T-helper 2 cell treated with Interferon-gamma antibody and Interleukin-4, amounts not matched to agents 100 ng/mL and 5 ng/mL, for 36 hours (primary cell): ENCODE data around the gene KDM8. TPM values are rescaled to one million over a fixed set of nuclear protein-coding genes. Genes with fewer than 3 reads are reported as not detected.

ENCODE experiments used
- intact Hi-C: fragments of 100-400 bp; cut with micrococcal nuclease; formaldehyde crosslinking; loops from one replicate; pipeline ENCODE4 v1.15.1; 2023
- total RNA-seq: library from RNA; stranded (reverse); gene quantifications from 2 replicates; pipeline ENCODE4 v1.2.3, GENCODE V29; 2022

KDM8 gene
- total RNA-seq, 1 donor from 2014 or later, result 14.2 TPM

DNA sequence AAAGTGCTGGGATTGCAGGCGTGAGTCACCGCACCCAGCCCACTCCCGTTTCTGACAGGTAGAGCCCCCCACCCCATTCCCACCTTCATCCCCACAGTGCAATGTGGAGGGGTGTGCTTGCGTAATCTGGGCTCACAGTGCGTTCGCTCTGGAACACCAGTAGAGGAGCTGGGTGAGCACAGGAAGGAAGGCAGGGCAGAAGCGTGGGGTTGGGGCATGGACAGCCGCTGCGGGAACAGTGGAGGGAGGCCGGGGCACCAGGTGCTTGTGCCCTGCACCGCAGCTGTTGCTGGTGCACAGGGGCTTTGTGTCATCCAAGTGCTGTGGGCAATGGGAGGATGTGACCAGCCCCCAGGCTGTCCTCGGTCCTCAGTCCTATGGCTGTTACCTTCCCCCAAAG lies 24.7 kb downstream of the KDM8 start:
- intact Hi-C loops, result no loop called here

GRCh38 chr16:27228621-27229501 lies 25.5 kb downstream of the KDM8 start:
- intact Hi-C loops, result no loop called here

DNA sequence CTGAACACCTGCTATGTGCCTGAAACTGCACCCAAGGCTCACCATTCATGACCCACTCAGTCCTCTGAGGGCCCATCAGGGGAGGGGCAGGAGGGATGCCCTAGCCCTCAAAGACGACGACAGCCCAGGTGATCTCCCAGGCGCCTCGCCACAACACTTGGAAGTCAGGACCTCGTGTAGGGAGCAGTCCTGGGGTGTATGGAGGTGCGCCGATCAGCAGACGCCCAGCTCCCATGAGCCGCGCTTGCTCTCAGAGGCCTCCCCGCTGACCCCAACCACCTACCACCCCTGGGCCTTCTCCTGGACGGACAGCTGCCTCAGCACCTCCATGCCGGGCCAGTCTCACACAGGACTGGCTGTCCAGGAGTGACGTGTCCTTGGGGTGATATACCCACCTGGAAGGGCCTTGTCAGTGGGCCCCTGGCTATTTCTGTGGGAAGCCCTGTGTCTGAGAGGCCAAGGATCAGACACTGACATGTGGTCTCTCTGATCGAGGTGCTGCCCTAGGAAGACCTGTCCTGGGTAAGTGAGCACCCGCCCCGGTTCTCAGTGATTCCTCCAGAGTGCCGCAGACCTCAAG lies 26.7 kb downstream of the KDM8 start:
- intact Hi-C loops, result loop anchor here (1.0 kb wide), 2 partner anchors 27 to 51 kb away; partner anchors contain the start of gene KDM8

- intact Hi-C loops, result loop anchor here (1.0 kb wide), 2 partner anchors 27 to 51 kb away; partner anchors contain the start of gene KDM8
Observed at GRCh38 chr16:27230562-27231001, 27.3 kb downstream of the KDM8 start.

DNA sequence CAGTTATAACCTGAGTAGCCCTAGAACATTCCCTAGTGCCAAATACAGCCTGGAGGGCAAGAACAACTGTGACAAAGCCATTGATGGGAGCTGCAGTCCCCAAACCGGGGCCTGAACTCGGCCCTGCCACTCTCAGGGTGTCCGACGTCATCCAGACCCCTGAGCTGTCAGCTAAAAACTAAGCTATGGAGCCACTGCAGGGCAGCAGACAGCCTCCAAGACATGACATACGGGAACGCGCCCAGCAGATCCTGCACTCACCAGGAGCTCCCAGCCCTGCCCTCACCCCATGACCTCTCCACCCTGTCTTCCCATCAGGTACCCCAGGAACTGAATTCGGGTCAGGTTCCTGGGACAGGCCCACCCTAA lies 28.4 kb downstream of the KDM8 start:
- intact Hi-C loops, result no loop called here

GRCh38 chr16:27232061-27232900 lies 29.0 kb downstream of the KDM8 start:
- intact Hi-C loops, result no loop called here

DNA sequence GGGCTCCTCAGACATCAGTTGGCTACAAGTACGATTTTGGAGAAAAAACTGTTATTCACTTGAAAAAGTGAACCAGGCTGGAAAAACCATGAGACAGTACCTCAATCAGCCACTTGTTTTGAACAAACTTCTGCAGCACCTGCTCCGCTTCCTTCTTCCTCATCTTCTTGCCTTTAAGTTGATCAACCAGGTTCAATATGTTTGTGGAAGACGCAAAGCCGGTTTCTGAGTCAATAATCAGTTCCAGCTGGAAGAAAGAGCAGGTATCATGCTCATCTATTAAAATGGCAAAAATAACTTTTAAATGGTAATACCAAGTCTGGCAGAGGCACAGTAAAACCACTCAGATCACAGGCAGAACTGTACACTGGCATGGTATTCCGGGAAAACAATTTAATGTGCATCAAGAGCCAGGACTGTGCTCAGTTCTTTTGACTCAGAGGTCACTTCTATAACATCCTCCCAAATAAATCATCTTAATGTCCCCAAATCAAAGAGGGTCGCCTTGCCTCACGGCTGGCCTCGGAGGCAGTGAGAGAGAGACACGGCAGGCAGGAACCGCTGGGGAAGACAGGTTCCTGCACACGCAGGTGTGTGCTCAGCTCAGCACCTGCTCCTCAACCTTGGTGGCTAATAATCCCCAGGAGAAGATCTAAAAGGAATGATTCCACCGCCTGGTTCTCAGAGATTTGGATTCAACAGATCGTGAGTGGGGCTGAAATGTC lies 29.7 kb downstream of the KDM8 start:
- intact Hi-C loops, result no loop called here

GRCh38 chr16:27233731-27234130 lies 30.4 kb downstream of the KDM8 start:
- intact Hi-C loops, result loop anchor here (2.0 kb wide), 4 partner anchors 19 to 223 kb away; partner anchors contain the start of gene KDM8

- intact Hi-C loops, result loop anchor here (2.0 kb wide), 4 partner anchors 19 to 223 kb away; partner anchors contain the start of gene KDM8
Observed at GRCh38 chr16:27234171-27234570, 30.8 kb downstream of the KDM8 start.

DNA sequence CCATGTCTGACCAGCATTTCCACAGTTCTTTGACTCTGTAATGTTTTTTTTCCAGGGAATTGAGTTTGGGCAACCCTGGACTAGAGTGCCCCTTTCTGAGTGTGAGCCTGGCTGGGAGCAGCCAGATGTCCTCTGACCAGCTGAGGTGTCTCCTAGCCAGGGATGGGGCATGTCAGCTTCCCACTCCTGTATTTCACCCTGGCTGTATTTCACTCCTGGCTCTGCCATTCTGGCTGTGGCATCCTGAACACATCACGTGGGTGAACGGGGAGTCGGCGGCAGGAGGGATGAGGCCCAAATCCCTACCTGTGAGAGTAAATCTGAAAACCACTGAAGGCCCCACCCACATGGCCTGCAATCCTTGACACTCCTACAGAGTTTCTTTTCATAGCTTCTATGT lies 31.3 kb downstream of the KDM8 start:
- intact Hi-C loops, result loop anchor here (1.0 to 2.0 kb wide), 8 partner anchors 18 to 222 kb away; partner anchors contain the start of gene KDM8

DNA sequence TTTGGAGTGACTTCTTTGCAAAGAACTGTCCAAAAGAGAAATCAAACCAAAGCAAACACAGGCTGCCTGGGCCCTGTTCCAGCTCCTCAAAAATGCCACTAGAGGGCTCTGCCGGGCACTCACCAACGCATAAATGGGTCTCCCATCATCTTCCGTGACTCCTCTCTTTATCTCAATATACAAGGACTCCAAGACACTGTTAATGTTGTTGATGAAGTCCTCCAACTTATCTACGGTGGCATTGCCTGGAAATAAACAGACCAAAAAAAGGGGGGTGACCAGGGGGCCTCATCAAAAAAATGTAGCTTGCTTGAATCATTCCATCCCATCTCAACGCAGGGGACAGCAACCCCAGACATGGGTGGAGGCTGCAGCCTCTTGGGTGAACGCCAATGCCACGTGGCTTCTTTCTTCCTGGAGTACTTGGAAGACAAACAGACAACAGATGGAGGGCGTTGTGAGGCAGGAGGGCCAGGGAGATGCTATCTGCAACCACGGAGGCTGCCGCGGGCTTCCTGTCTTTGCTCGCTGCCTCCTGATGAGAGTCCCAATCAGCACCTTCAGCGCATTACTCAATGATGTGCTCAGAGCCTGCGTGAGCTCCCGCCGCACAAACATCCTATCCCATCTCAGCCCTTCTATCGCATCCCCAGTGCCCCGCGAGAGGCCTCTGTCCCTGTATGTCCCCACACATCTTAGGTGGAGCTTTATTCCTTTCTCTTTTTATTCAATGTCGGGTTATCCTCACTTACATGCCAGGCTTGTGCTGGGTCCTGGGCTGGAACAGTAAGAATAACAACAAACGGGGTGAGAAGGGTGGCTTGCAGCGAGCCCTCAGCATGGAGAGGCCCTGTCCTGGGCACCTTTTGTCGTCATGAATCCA lies 32.0 kb downstream of the KDM8 start:
- intact Hi-C loops, result loop anchor here (1.0 to 2.0 kb wide), 8 partner anchors 18 to 222 kb away; partner anchors contain the start of gene KDM8

- intact Hi-C loops, result loop anchor here (1.0 to 2.0 kb wide), 8 partner anchors 17 to 221 kb away; partner anchors contain the start of gene KDM8
Observed at GRCh38 chr16:27235938-27236245, 32.6 kb downstream of the KDM8 start.

- intact Hi-C loops, result loop anchor here (1.0 kb wide), 2 partner anchors 9 to 32 kb away; partner anchors contain the start of gene NSMCE1
Observed at GRCh38 chr16:27236635-27237218, 33.4 kb downstream of the KDM8 start.

DNA sequence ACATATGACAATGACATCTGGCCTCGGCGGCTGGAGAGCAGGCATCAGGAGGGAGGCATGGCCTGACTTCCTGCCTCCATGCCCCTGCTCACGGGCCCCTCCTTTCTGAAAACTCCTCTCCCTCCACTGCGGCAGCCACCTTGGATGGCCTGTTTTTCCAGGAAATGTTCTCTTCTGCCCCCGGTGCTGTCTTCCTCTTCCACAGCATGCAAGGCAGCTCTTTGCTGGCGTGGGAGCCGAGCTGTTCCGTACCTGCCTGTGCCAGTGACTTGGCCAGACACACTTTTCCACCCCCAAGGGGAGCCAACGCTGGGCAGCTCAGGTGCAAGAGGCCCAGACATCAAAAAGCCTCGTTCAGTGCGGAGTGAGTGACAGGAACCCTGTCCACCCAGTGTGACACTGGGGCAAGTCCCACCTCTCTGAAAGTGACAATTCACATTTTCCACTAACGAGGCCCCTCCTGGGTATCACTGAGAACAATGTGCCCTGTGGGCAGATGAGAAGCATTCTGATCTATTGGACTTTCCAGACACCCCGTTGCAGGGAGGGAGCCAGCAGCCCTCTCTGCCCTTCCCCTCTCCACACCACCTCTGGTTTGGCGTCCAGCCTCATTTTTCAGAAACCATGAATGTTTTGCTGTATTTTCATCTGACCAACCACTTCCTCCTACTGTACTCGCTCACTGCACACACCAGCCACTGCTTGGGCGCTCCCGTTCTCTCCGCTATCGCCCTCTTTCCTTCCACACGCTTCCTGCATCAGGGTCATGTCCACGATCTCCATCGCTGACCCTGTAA lies 34.1 kb downstream of the KDM8 start:
- intact Hi-C loops, result loop anchor here (1.0 kb wide), 2 partner anchors 8 to 31 kb away; partner anchors contain the start of gene NSMCE1

DNA sequence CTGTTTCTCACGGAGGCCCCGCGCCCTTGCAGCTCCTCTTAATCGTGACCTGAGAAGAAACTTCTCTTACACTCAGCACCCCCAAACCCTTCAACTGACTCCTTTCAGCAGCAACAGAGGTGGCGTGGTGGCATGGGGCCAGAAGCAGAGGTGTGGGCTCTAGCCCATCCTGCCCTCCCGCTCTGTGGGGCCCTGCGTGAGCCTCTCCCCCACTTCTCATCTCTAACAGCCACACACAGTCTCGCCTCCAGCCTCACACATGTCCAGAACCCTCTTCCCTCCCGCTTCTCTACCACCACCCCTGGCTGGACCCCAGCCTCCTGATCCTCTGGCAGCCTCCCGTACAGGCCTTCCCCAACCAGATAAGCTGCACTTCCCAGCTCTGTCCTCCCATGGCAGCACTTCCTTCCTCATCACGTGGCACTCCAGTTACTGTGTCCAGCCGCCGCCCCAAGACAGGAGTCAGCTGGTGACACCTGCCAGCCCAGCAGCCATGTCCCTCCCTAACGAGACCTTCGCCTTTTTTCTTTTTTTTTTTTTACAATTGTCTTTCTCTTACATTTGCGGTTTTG lies 34.8 kb downstream of the KDM8 start:
- intact Hi-C loops, result no loop called here

- intact Hi-C loops, result no loop called here
Observed at GRCh38 chr16:27238591-27238990, 35.3 kb downstream of the KDM8 start.

GRCh38 chr16:27239026-27239425 lies 35.7 kb downstream of the KDM8 start:
- intact Hi-C loops, result no loop called here
